A549 treated with AZD9567 at 1 μM for 4 hours (cell line): ENCODE data around the gene PHACTR1. TPM values are rescaled to one million over a fixed set of nuclear protein-coding genes. Genes with fewer than 3 reads are reported as not detected.

ENCODE experiments used
- total RNA-seq: library from RNA; stranded (reverse); fragments of 200-300 nt; extraction: Qiagen RNA extraction; gene quantifications from 5 replicates; pipeline ENCODE4 v1.2.3, GENCODE V29; 2022; ENCODE audit not compliant: insufficient read depth

PHACTR1 gene
- 0.01 to 0.13 TPM in 2 of 5 replicates, not detected in the others for total RNA-seq

GRCh38 chr6:12716298-12716916 is at the start of gene PHACTR1:
PHACTR1 (plus strand) TSS chr6:12716767.

GRCh38 chr6:13328076-13328874 is 611.7 kb downstream of the PHACTR1 start, which contains the start of gene TBC1D7:
TBC1D7 (minus strand) TSS chr6:13328537; CDS start chr6:13326898, 1,639 bp downstream.

